HL-60 (cell line): Measurements from ENCODE around the gene RGS8.

ENCODE experiments used
- GABPA ChIP-seq: IDR thresholded peaks from 2 replicates; pipeline ENCODE4 v1.6.1; 2012; ENCODE audit warnings: low read depth
- POLR2AphosphoS5 ChIP-seq: IDR thresholded peaks from 2 replicates; pipeline ENCODE4 v1.6.1; 2012; ENCODE audit warnings: low read depth
- SPI1 ChIP-seq: IDR thresholded peaks from 2 replicates; pipeline ENCODE4 v1.6.1; 2012; ENCODE audit warnings: low read depth, mild to moderate bottlenecking, borderline replicate concordance
- TF ChIP-seq, protein P1 (sequence below): IDR thresholded peaks from one replicate; pipeline ENCODE4 v1.5.1; 2011; ENCODE audit warnings: low read length, control low read depth, inconsistent platforms; ENCODE audit not compliant: insufficient read depth
- TF ChIP-seq, protein P2 (sequence below): IDR thresholded peaks from 2 replicates; pipeline ENCODE4 v1.6.1; 2012; ENCODE audit warnings: low read depth; ENCODE audit not compliant: insufficient replicate concordance

DNA sequence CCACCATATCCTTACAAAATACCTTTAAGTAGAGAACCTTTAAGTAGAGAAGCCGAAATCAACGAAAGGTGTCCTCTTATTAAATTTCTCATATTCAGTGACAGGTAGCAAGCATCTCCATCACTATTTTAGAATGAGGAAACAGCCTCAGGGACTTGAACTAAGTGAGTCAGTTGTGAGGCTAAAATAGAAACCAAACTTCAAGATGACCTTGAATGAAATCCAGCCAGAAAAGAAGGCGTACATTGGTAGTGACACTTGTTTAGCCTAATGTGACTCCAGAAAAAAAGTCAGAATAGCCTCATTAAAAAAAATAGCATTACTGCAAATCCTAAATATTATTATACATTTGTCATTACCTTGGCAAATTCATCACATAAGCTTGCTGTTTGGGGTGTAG is 20.1 kb downstream of the RGS8 start:
- TF ChIP-seq, protein P1, sequence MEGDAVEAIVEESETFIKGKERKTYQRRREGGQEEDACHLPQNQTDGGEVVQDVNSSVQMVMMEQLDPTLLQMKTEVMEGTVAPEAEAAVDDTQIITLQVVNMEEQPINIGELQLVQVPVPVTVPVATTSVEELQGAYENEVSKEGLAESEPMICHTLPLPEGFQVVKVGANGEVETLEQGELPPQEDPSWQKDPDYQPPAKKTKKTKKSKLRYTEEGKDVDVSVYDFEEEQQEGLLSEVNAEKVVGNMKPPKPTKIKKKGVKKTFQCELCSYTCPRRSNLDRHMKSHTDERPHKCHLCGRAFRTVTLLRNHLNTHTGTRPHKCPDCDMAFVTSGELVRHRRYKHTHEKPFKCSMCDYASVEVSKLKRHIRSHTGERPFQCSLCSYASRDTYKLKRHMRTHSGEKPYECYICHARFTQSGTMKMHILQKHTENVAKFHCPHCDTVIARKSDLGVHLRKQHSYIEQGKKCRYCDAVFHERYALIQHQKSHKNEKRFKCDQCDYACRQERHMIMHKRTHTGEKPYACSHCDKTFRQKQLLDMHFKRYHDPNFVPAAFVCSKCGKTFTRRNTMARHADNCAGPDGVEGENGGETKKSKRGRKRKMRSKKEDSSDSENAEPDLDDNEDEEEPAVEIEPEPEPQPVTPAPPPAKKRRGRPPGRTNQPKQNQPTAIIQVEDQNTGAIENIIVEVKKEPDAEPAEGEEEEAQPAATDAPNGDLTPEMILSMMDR = no peak
- TF ChIP-seq, protein P2, sequence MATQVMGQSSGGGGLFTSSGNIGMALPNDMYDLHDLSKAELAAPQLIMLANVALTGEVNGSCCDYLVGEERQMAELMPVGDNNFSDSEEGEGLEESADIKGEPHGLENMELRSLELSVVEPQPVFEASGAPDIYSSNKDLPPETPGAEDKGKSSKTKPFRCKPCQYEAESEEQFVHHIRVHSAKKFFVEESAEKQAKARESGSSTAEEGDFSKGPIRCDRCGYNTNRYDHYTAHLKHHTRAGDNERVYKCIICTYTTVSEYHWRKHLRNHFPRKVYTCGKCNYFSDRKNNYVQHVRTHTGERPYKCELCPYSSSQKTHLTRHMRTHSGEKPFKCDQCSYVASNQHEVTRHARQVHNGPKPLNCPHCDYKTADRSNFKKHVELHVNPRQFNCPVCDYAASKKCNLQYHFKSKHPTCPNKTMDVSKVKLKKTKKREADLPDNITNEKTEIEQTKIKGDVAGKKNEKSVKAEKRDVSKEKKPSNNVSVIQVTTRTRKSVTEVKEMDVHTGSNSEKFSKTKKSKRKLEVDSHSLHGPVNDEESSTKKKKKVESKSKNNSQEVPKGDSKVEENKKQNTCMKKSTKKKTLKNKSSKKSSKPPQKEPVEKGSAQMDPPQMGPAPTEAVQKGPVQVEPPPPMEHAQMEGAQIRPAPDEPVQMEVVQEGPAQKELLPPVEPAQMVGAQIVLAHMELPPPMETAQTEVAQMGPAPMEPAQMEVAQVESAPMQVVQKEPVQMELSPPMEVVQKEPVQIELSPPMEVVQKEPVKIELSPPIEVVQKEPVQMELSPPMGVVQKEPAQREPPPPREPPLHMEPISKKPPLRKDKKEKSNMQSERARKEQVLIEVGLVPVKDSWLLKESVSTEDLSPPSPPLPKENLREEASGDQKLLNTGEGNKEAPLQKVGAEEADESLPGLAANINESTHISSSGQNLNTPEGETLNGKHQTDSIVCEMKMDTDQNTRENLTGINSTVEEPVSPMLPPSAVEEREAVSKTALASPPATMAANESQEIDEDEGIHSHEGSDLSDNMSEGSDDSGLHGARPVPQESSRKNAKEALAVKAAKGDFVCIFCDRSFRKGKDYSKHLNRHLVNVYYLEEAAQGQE = no peak
- no peak for TF ChIP-seq GABPA
- no peak for TF ChIP-seq POLR2AphosphoS5
- no peak for TF ChIP-seq SPI1
